NCI-H226 (cell line): ENCODE data around the gene CCDC33.
A peak's percentile ranks its signal among the peaks of the same experiment; 100 is the strongest.

Experiments used
- DNase-seq: peaks from one replicate; pipeline ENCODE4 v3.0.0-alpha.2; 2015

Gene CCDC33

GRCh38 chr15:74209560-74209958 lies 26.6 kb upstream of the CCDC33 start:
- no peak for DNase-seq

GRCh38 chr15:74209997-74210671 lies 26.0 kb upstream of the CCDC33 start:
- peak; percentile 99 for DNase-seq

DNA sequence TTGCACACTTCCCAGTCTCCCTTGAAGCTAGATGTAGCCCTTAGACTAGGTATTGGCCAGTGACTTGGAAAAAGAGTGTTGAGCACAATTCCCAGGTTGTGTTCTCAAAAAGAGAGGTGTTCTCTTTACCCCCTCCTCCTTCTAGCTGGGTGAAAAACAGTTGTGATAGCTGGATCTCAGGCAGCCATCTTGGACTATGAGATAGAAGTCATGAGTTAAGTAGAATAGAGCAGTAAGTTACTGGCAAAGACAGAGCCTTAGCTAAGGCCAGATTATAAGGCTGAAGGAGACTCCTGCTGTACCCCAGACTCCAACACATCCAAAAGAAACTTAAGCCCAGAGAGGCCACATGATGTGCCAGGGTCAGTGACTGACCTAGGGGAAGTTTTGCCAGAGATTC lies 25.4 kb upstream of the CCDC33 start:
- DNase-seq, result no peak

GRCh38 chr15:74211656-74212055 lies 24.5 kb upstream of the CCDC33 start:
- DNase-seq, result no peak

GRCh38 chr15:74212494-74212893 lies 23.6 kb upstream of the CCDC33 start:
- DNase-seq, result no peak

GRCh38 chr15:74213858-74214284 lies 22.3 kb upstream of the CCDC33 start:
- DNase-seq, result no peak

- no peak for DNase-seq
These were observed 21.7 kb upstream of the CCDC33 start for GRCh38 chr15:74214324-74215021.

- peak; percentile 39 for DNase-seq
These were observed 20.2 kb upstream of the CCDC33 start for GRCh38 chr15:74215958-74216357.

DNA sequence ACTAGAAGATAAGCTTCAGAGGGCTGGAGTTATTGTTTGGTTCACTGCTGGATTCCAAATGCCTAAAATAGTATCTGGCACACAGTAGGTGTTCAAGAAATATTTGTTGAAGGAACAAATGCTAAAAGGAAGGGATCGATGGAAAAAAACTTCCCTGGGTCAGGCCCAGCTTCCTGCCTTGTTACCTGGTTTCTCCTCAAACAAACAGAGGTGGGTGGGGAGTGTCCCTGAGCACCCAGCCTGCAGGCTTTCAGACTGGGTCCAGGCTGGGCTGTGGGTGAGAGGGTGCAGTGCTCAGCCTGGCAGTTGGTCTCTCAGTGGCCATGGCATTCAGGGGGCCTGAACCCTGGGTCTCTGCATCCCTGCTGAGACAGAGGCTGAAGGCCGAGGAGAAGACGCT lies 19.2 kb upstream of the CCDC33 start:
- no peak for DNase-seq

DNA sequence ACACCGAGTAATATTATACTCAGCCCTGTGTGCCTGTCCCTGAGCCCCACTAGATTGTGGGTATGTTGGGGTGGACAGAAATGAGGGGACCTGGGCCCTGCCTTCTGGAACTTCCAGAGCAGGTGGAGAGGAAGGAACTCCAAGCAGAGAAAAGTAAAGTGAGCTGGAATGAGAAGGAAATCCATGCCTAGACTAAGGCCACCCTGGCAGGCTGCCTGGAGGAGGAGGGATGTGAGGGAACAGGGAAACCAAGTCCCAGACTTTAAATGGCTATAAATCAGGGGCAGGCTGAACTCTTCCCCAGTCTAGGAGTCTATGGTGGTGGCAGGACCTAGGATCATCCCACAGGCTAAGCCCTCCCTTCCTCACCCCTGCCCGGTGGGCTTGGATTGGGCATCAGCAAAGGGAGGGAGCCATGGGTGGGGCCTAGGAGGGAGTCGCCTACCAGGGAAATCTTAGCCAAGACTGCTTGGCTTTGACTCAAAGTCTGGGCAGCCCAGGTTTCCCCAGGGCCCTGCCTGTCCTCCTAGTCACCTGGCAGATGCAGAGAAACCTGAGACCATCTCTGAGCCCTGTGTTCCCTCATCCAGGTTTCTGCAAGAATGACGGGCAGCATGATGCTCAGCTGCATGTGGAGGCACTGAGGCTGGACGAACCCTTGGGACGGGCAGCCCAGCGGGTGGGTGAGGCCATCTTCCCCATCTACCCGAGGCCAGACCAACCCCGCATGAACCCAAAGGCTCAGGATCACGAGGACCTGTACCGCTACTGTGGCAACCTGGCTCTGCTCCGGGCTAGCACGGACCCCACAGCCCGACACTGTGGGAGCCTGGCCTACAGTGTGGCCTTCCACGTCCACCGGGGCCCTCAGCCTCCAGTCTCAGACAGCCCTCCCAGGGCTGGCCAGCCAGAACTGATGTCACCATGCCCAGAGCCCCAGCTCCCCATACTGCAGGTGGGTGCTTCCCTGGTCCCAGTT lies 17.9 kb upstream of the CCDC33 start:
- DNase-seq, result no peak

DNA sequence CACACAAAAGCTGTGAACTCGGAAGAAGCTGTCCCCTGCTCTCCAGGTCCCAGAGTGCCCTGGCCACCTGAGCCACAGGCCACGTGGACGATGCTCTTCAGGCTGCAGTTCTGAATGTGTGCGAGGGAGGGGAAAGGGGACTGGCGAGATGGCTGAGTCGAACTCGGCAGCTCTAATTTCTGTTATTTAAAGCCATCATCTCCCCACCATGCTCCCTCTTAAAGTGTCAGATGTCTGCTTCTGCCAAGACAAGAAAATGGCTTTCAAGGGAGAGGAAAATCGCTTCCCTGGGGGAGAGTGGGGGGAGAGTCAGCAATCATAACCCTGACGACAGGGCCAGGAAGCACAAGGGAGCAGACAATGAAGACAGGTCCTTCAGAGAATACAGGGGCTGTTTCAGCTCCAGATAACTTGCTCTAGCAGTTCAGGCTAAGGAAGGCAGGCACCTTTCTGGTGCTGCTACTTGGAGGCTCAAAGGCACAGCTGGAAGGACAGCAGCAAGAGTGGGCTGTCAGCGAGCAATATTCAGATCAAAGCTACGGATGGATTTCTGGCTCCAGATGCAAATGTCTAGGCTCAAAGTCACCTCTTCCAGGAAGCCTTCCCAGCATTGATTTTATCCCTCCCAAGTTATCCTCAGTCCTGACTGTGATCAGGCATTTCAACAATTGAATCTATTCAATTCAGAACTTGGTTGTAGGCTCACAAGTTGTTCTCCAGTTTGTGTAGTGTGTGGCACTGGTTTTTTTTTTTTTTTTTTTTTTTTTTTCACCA lies 15.5 kb upstream of the CCDC33 start:
- no peak for DNase-seq

GRCh38 chr15:74221399-74222239 lies 14.5 kb upstream of the CCDC33 start:
- DNase-seq, result no peak

GRCh38 chr15:74222240-74223119 lies 13.6 kb upstream of the CCDC33 start:
- no peak for DNase-seq

- no peak for DNase-seq
These were observed 10.2 kb upstream of the CCDC33 start for GRCh38 chr15:74225928-74226327.

DNA sequence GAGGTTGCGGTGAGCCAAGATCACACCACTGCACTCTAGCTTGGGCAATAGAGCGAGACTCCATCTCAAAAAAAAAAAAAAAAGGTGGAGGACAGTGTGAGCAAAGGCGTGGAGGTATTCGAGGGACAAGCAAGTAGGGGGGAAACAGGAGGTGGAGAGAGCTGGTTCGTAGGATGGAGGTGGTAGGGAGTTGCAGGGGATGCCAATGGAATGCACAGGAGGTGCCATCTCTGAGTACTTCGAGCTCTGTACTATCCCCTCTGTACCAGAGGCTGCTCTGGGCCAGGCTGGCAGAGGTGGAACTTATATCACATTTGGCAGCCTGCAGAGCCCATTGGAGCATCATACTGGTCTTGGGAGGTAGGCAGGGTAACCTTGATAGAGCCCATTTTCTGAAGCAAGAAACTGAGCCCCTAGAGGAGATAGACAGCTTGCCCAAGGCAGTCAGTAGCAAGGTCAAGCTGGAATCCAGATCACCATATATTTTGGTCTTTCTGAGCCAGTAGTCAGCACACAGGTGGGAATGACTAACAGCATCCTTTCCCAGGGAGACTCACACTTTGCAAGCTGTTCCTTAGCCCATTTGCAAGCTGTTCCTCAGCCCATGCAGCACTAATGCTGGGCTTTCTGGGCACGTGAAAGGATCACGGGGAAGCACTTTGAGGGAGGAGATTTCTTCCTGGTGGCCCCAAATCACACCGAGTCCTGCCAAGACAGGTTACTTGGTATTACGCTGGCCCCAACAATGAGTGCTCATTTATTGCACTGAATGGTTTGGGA lies 9.2 kb upstream of the CCDC33 start:
- DNase-seq, result no peak

- no peak for DNase-seq
These were observed 8.0 kb upstream of the CCDC33 start for GRCh38 chr15:74227968-74228722.

GRCh38 chr15:74228723-74229081 lies 7.4 kb upstream of the CCDC33 start:
- DNase-seq, result no peak

DNA sequence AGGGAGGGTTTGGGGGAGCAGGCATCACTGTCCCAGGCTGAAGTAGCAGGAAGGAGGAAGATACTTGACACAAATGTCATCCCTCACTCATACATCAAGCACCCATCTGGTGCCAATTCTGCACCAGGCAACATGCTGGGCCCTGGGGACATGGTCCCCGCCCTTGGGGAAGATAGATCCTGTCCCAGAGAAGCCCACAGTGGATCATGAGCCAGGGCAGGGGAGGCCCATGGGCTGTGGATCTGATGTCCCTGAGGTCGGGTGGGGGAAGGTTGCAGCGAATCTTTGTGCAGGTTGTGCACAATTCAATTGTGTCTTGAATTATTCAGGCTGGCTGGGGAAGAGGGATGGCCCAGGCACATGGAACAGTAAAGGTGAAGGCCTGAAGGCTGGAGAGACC lies 6.4 kb upstream of the CCDC33 start:
- DNase-seq, result no peak

- DNase-seq, result no peak
These were observed 4.7 kb upstream of the CCDC33 start for GRCh38 chr15:74231475-74231874.
